ENCODE measurements around the gene SPCS3.
A peak's percentile ranks its signal among the peaks of the same experiment; 100 is the strongest.
"Not testable (repeated sequence)": the region's sequence is repeated elsewhere in the genome, so short reads cannot be mapped to it uniquely, and the experiment has no call there.

SPCS3 gene

DNA sequence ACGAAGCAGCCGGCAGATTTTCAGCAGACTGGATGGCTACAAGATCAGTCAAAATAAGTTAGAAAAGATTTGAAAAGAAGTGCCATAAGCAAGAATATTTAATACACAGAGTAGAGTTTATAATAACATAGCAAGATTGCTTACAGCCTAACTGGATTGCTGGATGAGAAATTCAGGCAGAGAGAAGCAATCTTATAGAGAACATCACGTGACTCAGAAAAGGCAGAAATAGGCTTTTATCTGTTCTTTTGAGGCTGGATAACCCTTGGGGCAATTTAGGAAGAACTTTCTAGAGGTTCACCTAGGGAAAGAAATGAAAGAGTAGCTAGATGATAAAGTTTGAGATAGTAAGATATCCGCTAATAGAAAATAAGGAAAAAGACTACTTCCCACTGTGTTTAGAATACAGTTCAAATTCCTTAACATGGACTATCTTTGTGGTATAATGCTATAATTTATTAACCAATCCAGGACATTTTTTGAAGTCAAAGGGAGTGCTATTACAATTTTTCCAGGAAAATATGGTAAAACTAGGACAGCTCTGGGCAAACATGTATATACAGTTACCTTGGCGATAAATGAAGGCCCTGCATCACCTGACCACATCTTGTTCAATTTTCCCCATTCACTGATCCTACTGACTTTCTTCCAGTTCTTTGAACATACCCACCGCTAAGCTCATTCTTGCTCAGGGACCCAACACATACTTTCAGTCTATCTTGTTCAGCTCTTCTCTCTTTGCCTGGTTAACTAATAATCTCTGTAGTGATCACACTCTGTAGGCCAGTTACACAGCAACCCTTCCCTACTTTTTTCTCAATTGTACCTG is 12.7 kb upstream of the SPCS3 start:
- no peak for DNase-seq (ENCODE audit: low spot score)

DNA sequence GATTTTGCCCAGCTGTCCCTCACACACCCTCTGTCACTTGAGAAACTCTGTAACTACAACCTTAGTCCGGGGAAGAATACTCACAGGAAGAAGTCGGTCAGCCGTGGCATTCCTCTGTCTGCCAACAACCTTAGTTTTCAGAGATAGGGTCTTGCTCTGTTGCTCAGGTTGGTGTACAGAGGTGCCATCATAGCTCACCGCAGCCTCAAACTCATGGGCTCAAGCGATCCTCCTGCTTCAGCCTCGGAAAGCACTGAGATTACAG is 12.2 kb upstream of the SPCS3 start:
- no peak for DNase-seq (ENCODE audit: low spot score)

DNA sequence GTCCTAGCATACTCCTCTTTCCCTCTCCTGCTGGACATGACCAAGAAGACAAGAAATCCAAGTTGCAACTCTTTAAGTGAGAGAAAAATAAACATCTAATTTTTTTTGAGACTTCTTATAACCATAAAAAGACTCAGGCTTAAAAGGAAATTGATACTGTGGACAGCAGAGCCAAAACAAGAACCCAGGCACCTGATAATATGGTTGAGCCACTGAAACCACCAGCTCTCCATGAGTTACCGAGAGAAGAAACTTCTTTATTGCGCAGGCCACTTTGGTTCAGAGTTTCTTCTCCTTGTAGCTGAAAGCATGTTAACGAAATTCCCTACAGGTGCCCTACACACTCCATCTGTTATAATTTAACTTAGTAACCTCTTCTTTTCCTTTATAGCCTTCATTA is 11.3 kb upstream of the SPCS3 start:
- DNase-seq (ENCODE audit: low spot score): no peak

DNA sequence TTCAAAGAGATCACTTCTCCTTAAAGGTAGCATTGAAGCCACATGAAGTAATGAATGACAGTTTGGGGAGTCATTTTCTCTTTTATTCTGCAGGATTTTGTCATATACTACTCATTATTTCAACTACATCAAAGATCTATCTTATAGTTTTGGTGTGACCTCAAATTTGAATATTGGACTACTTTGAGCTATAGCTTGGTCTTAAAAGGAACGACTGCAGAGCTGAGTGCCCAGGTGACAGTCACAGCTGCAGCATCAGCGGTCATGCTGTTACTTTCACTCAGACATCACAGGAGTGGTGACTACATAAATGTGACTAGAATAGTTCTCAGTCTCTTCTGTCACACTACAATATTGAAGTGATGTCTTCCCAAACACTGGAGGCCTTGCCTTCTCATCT is 10.7 kb upstream of the SPCS3 start:
- peak; percentile 30 for DNase-seq (ENCODE audit: low spot score)

DNA sequence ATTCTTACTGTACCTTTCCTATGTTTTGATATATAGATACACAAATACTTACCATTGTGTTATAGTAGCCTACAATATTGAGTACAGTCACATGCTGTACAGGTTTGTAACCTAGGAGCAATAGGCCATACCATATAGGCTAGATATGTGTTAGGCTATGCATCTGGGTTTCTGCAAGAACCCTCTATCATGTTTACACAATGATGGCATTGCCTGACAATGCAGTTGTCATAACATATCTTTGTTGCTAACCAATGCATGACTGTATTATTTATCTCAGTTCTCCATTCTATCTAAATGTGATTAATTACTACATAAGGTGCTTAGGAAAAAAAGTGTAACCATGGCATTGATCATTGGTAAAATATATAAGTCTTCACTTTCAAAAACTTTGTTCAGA is 10.0 kb upstream of the SPCS3 start:
- no peak for DNase-seq (ENCODE audit: low spot score)

DNA sequence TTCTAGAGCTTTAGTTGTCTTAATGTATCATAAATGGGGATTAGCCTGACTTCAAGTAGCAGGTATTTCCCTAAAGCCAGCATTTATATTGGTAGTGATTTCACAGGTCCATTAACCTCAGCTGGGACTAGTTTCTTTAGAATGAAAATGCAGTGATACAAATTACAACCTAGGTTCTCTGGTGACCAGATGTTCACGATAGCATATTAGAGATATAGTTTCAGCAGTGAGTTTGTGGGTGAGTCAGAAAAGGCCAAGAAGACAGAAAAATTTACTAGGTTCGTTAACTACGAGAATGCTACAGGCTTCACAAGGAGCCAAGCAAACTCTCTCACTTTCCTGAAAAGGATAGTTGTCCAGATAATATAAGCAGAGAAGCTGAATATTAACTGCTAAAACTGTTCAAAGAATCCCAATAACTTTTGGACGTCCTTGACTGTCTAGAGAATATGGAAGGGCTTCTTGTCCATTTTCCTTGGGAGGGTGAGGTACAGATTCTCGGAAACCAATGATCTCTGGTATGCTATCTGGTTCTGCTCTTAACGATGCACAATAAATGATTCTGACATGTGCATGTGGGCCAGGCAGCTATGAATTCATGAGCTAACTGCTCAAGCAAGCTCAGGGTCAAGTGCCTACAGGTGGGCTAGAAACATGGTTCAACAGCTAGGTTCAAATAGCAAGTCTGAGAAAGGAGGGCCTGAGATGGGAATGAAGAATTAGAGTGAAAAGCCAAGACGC is 6.0 kb upstream of the SPCS3 start:
- DNase-seq (ENCODE audit: low spot score): no peak

DNA sequence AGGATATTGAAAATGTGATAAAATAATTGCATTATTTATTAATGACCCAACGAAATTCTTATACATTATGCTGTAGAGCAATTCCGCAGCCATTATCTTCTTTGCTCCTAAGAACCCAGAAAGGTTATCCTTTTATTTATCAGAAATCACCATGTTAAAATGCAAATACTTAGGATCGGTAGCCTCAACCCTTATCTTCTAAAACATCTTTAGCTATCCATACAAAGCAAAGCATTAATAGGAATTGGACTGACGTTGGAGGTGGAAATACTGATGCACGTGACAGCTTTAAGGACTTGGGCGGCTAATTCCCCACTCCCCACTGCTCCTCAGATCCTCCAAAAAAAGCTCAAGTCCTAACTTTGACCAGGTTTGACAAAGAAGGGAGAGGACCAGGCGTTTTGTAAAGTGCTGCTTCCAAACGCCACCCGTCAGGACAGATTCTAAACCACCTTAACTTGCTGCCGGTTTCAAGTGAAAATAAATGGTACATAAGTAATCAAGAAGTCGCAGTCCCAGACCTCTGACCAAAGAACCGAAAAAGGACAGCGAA is 539 bp upstream of the SPCS3 start:
- DNase-seq (ENCODE audit: low spot score): no peak

DNA sequence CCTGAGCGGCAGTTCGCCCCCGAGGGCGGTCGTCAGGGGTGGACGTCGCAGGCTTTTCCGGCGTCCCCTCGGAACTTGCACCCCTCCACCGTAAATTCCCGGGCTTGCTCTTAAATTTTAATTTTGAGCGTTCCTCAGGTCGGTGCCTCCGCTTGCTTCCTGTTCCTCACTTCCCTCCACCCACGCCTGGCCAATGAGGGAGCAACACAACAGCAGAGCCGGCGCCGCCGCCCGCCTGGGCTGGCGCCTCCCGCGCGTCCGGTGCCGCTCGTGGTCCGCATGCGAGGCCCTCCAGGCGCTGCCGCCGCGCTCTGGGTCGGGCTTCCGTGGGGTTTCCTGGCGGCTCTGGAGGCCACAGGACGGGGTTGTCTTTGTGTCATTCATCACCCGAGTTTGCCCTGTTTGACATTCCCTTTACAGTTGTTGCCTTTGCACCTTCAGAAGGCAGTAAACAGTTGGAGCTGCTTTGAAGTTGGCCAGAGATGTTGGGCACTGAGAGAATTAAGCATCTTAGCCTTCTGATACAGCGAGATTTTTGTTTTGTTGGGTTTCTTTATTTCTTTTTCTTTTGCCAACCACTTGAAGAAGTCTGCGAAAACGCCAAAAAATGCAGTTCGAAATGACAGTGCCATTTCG is 692 bp downstream of the SPCS3 start:
- peak; percentile 87 for DNase-seq (ENCODE audit: low spot score)

DNA sequence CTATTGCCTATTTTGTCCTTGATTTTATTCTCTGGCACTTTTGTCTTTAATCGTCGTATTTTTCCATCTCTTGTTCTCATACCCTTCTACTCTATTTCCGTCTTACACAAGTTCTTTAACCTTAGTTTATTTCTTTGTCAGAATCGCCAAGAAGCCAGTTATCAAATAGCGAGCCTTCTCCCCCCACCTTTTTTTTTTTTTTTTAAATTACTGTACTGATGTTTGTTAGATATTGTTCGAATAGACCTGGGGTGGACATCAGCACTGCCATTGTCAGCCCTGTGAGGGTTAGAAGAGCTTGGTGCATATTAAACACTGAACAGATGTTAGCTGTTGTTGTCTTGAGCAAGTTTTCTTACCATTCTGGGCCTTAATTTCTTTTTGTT is 1.2 kb downstream of the SPCS3 start:
- no peak for DNase-seq (ENCODE audit: low spot score)

DNA sequence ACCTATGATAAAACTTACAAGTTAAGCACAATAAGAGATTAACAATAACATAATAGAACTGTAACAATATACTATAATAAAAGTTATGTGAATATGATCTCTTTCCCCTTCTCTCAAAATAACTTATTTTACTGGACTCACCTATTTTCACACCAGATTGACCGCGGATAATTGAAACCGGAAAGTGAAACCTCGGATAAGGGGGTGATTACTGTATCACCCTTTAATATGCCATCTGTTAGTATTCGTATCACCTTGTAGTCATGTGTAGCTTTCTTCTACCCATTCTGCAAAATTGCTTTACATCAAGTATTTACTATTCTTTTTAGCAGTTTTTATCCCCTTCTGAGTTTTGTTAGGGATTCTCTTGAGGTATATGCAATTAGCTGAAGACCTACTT is 1.8 kb downstream of the SPCS3 start:
- no peak for DNase-seq (ENCODE audit: low spot score)

DNA sequence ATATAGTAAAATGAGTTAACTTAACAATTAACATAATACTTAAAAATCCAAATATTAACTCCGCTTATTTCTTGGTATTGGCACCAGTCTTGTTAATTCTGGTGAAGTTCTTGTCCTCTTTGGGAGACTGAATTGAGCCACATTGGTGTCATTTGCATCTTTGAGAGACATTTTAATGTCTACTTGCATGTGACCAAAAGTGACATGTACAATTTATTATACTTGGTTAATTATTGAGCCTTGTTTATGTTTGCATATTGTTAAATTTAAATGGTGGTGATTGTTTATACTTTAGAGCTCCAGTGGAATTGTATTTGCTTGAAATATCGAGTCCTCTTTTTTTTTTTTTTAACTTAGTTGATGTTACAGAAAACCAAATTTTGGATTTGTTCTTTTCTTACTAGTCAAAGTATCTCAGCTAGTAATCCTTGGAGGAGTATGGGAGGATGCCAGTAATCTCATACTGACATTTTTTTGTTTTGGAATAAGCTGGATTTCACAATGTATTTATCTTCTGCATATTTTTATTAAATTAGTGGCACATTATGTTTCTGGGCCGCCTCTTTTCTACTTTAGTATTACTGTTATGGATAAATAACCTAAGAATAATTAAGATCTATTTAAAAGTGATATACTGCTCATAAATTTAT is 3.9 kb downstream of the SPCS3 start:
- DNase-seq (ENCODE audit: low spot score): no peak

DNA sequence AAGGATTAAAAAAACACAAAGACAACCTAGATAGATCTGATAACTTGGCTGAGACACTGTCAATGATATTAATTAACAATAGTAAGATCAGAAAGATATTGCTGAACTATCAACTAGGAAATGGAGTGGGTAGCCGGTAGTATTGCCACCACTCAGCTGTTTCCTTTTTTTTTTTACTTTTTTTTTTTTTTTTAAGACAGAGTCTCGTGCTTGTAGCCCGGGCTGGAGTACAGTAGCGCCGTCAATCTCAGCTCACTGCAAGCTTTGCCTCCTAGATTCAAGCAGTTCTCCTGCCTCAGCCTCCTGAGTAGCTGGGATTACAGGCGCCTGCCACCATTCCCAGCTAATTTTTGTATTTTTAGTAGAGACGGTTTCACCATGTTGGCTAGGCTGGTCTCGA is 5.1 kb downstream of the SPCS3 start:
- DNase-seq (ENCODE audit: low spot score): not testable (repeated sequence)

DNA sequence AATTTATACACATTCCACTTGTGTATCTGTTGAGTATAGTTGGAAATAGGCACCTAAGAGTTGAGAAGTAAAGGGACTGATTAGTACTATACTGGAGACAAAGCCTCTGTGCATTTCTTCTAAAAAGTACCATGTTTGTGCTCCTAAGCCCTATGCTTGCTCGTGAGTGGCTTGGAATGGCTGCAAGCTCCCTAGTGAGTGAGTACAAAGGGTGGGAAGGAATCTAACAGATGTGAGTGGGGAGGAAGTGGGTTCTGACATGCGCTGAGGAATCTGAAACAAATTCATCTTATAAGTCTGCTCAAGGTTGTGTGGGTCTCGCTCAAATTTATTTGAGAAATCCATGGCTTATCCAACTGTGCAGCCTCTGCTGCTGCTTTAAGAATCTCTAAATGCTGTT is 13.3 kb downstream of the SPCS3 start:
- DNase-seq (ENCODE audit: low spot score): no peak

DNA sequence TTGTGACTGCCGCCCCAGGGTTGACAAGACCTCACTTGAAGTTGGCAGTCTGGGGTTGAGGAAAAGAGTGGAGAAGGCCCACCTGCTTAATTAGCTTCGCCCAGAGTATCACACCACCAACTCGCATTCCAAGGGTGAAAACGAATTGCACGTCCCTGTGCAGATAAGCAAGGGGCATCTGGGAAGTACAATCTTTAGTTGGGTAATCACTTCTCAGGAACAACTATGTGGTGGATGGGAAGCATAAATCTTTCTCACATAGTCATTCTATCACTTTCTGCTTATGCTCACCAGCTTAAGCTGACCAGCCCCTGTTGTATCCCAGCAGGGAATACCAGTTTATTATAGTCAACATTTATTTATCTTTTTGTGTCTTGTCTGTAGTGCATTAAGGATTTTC is 14.3 kb downstream of the SPCS3 start:
- DNase-seq (ENCODE audit: low spot score): no peak

DNA sequence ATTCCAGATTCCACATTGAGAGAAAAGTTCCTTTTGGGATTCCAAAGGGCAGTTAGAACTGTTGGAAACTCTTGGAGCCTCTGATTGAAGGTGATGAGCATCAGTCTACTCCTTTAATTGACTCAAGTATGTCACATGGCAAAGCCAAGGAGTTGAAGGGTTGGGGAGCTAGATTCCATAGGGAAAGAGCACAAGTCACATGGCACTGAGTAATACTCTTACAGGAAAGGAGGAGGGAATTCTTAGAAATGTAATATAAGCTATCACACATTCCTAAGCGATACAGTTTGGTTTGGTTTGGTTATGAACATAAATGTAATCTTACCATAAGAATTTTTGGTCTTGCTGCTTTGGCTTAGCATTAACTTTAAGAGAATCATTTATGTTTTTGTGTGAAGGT is 15.7 kb downstream of the SPCS3 start:
- DNase-seq (ENCODE audit: low spot score): no peak

DNA sequence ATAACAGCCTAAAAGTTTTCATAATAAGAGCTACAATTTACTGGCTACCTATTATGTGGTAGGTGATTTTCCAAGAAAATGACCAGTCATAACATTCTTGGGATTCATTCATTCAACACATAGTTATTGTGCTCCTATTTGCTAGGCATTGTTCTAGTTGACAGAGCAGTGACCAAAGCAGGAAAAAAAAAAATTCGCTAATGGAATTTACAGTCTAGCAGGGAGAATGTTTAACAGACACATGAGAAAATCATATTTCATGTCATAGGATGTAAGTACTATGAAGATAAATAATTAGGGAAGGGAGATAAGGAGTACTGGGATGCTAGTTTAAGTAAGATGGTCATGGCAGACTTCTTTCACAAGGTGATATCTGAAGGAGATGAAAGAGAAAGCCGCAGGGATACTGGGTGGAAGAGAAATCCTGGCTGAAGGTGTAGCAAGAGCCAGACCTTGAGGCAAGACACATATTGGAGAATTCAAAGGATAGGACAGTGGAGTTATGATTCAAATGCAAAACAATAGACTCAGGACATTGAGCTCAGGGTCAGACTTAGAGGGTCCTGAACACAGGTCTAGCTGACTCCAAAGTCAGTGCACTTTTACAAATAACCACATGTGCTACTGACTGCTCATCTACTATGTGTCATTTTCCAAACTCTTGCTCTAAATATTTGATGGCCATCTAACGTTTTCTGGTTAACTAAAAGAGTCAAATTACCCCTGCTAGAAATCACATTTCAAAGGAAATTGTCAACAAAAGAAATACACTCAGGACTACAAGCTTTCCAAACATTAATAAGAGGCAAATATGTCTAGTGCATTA is 20.4 kb downstream of the SPCS3 start:
- DNase-seq (ENCODE audit: low spot score): no peak

DNA sequence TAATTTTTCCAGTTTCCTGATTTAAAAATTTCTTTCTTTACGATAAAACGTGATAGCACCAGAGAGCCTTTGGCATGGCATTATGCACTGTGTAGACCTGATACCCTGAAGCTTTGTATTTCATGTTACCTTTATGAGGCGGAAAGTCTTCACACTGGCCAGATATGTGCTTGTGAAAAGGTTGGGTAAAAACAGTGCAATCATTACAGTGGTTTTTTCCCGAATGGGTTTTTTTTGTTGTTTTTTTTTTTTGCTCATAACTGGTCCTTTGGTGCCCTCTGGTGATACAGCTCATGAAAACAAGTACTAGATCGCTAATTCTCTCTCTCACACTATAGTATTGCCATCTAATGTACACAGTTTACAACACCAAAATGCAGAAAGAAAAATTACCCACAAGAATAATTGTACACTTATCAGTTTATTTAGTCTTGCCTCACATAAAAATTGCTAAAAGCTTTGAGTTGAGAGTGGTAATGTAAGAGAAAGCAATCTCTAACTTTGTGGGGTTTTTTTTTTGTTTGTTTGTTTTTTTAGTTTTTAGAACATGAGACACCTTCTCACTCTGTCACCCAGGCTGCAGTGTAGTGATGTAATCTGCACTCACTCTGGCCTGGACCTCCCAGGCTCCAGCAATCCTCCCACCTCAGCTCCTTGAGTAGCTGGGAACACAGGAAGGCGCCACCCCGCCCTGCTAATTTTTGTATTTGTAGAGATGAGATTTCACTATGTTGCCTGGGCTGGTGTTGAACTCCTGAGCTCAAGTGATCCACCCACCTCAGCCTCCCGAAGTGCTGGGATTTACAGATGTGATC is 21.3 kb downstream of the SPCS3 start:
- DNase-seq (ENCODE audit: low spot score): peak; percentile 28

DNA sequence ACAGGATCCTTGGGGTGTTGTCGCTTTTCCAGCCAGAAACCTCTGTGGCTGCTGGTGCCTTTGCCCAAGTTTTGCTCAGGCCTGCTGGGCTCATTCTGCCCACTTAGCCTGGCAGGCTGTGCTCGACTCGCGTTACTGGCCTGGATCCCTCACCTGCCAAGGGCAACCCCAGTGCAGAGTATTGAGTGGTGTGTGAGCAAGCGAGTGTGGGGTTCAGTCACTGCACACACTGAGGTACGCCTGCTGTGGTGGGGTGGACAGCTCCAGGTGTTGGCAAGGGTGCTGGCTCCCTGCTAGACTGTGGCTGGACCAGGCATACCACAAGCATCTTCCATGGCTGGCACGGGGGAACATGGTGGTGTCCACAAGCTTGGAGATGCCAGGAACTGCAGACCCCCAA is 22.6 kb downstream of the SPCS3 start:
- no peak for DNase-seq (ENCODE audit: low spot score)

DNA sequence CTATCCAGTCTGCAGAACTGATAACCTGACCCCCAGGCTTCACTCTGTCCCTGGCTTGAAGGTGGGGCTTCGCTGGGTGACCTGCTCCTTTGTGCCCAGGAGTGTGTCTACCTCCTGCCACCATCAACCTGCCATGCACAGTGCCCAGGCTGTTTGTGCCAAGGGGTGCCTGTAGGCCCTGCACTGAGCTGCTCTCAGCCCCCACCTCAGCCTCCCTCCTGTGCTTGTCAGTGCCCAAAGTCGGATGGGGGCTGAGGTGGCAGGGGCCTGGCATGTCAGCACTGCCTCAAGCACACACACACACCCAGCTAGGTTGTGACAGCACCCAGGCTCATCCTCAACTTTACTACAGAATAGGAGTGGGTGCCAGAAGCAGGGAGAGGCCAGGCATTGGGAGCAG is 23.5 kb downstream of the SPCS3 start:
- no peak for DNase-seq (ENCODE audit: low spot score)

DNA sequence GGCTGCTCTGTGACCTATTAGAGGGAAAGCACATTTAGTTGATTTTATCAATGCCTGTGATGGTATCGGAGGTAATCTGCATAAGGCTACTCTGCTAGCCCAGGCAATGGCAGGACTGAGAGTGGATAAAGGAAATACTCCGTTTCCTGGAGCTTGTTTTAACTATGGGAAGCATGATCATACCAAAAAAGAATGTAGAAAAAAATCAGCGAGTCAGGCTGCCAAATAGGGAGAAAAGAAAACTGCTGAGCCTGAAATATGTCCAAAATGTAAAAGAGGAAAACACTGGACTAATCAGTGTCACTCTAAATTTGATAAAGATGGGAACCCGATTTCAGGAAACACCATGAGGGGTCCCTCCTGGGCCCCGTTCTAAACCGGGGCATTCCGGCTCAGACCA is 25.6 kb downstream of the SPCS3 start:
- not testable (repeated sequence) for DNase-seq (ENCODE audit: low spot score)

DNA sequence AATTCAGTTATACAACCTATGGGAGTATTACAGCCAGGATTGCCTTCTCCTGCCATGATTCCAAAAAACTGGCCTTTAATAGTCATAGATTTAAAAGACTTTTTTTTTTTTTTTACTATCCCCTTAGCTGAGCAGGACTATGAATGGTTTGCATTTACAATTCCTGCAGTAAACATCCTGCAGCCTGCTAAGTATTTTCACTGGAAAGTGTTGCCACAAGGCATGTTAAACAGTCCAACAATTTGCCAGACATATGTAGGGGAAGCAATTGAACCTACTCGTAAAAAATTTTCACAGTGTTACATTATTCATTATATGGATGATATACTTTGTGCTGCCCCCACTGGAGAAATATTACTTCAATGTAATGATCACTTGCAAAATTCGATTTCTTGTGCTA is 27.1 kb downstream of the SPCS3 start:
- not testable (repeated sequence) for DNase-seq (ENCODE audit: low spot score)

Measured in germinal center (tissue), 1 donor.